Measurements from ENCODE around the gene CERK. TPM values are rescaled to one million over a fixed set of nuclear protein-coding genes. Genes with fewer than 3 reads are reported as not detected.

CERK gene
- total RNA-seq, 1 donor: 38.9 TPM

DNA sequence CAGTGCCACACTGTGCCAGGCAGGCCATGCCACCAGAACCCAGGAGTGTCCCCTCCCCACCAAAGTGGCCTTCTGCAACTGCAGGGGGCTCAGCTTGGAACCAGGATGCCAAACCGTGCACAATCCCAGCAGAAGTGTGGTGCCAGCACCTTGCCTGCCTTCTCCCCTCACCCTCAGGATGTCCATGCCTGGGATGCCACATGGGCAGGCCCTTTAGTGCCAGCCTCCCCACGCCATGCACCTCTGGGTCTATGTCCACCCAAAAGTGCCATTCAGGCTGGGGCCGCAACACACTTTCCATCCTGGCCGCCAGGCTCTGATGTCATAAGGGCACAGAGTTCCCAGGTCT, 15.7 kb upstream of the CERK start:
- DNase-seq (ENCODE audit: low read depth): no peak
- no peak overlapping the region for H3K4me3 ChIP-seq (ENCODE audit: low read depth, low read length)
- TF ChIP-seq, protein P1, sequence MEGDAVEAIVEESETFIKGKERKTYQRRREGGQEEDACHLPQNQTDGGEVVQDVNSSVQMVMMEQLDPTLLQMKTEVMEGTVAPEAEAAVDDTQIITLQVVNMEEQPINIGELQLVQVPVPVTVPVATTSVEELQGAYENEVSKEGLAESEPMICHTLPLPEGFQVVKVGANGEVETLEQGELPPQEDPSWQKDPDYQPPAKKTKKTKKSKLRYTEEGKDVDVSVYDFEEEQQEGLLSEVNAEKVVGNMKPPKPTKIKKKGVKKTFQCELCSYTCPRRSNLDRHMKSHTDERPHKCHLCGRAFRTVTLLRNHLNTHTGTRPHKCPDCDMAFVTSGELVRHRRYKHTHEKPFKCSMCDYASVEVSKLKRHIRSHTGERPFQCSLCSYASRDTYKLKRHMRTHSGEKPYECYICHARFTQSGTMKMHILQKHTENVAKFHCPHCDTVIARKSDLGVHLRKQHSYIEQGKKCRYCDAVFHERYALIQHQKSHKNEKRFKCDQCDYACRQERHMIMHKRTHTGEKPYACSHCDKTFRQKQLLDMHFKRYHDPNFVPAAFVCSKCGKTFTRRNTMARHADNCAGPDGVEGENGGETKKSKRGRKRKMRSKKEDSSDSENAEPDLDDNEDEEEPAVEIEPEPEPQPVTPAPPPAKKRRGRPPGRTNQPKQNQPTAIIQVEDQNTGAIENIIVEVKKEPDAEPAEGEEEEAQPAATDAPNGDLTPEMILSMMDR (IDR thresholded peaks at IDR 0.05; ENCODE audit: insufficient read depth, low read depth, low read length): no peak

DNA sequence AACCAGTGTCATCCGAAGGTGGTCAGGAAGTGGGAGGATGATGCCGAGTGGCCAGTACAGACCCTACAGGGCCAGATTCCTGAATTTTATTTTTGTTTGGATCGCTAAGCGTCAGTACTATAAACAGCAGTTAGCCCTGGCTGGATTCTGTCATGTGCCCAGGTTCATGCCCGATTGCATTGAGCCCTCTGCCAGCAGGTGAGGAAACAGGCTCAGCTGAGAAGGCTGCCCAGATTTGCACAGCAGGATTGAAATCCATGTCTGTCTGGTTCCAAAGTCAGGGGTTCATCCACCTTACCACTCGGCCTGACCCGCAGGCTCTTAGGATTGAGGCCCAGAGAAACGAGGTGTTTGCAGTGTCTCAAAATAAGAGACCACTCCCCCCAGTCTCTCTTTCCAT, 15.3 kb upstream of the CERK start:
- H3K4me3 ChIP-seq (ENCODE audit: low read depth, low read length): no peak overlapping the region
- TF ChIP-seq, protein P1 (IDR thresholded peaks at IDR 0.05; ENCODE audit: insufficient read depth, low read depth, low read length): no peak
- no peak for DNase-seq (ENCODE audit: low read depth)

DNA sequence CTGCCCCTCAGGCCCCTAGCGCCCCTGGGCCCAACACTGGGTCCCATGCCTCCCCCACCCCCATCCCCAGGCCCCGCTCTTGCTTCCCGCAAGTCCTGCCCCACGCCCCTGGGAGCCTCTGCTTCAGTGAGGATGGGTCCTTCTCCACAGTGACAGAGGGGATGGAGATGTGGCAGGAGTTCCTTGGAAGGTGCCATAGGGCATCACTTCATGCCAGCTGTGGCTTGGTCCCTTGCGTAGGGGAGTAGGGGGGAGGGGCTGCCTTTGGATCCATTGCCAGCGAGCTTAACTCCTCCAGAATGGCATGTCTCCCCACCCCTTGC, 14.9 kb upstream of the CERK start:
- no peak for DNase-seq (ENCODE audit: low read depth)
- H3K4me3 ChIP-seq (ENCODE audit: low read depth, low read length): no peak overlapping the region
- TF ChIP-seq, protein P1 (IDR thresholded peaks at IDR 0.05; ENCODE audit: insufficient read depth, low read depth, low read length): no peak

DNA sequence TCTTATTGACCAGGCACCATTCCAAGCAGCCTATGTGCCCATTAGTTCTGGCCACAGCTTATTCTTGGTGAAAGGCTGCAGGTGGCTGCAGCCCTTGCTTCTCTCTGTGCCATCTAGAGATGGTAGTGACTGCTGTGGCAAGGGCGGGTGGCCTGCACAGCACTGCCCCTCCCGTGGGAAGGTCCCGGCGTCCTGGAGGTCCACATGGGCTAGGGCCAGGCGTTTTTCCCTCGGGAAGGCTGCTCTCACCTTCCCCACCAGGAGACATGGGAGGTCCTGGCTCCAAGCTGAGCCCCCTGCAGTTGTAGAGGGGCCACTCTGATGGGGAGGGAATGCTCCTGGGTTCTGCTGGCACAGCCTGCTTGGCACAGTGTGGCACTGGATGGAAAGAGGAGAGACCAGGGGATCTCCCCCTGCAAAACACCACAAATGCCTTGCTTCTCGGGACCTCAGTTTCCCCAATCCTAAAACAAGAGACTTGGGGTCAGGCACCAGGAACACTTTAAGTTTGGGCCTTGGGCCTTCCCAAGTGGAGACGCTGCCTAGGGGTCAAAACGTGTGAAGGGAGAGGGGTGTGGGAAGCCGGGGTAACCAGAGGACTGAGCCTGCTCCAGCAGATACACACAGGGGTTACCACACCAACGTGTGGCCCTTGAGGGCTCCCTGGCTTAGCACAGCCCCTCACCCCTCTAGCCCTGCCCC, 14.4 kb upstream of the CERK start:
- H3K4me3 ChIP-seq (ENCODE audit: low read depth, low read length): no peak overlapping the region
- TF ChIP-seq, protein P1 (IDR thresholded peaks at IDR 0.05; ENCODE audit: insufficient read depth, low read depth, low read length): no peak
- DNase-seq (ENCODE audit: low read depth): no peak

DNA sequence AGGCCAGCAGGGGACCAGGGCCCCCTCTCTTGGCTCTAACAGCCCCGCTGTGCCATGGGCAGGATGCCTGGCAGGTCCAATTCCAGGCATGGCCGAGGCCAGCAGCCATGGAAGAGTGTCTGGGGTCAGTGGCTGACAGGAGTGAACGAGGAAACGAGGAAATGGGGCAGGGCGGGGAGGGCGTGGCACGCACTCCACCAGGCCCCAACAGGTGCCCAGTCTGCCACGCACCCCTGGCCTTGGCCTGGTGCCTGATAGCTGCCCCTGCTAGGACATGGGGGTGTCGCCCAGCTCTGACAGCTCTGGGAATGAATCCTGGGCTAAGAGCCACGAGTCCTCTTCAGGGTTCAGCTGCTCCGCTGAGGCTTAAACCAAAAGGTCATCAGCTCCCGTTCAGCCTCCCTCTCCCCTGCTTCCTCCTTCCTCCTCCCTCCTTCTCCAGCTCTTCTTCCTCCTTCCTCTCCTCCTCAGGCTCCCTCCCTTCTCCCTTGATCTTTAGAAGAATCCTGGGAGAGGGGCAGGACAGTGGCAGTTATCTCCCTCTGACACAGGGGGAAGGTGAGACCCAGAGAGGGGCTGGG, 12.9 kb upstream of the CERK start:
- TF ChIP-seq, protein P1 (IDR thresholded peaks at IDR 0.05; ENCODE audit: insufficient read depth, low read depth, low read length): no peak
- no peak for DNase-seq (ENCODE audit: low read depth)
- no peak overlapping the region for H3K4me3 ChIP-seq (ENCODE audit: low read depth, low read length)

DNA sequence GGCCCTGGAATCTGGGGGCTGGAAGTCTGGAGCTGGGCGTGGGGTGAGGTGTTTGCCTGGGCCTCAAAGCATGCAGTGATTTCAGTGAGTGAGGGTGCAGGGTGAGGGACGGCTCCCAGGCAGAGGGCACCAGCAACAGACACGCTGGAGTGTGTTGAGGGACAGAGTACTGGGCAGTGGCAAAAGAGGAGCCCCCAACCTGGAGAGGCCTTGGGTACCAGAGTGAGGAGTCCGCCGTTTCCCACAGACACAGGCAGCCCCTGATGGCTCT, 12.4 kb upstream of the CERK start:
- TF ChIP-seq, protein P1 (IDR thresholded peaks at IDR 0.05; ENCODE audit: insufficient read depth, low read depth, low read length): no peak
- H3K4me3 ChIP-seq (ENCODE audit: low read depth, low read length): no peak overlapping the region
- no peak for DNase-seq (ENCODE audit: low read depth)

All from fibroblast of villous mesenchyme (primary cell).